MG63 (cell line): ENCODE data around the gene CTBP1. TPM values are rescaled to one million over a fixed set of nuclear protein-coding genes. Genes with fewer than 3 reads are reported as not detected.

Experiments used
- DNase-seq: peaks from one replicate; pipeline ENCODE4 v3.0.0-alpha.2; 2020
- H3K27me3 ChIP-seq: fragments of 250-450 bp; sonication (Bioruptor Pico); 2 replicates; pipeline ENCODE4 v1.5.1; 2020; ENCODE audit warnings: mild to moderate bottlenecking, moderate library complexity
- H3K36me3 ChIP-seq: fragments of 250-450 bp; sonication (Bioruptor Pico); 2 replicates; pipeline ENCODE4 v1.5.1; 2020; ENCODE audit warnings: mild to moderate bottlenecking, moderate library complexity
- H3K4me3 ChIP-seq: fragments of 250-450 bp; sonication (Bioruptor Pico); 2 replicates; pipeline ENCODE4 v1.5.1; 2020; ENCODE audit warnings: mild to moderate bottlenecking, moderate library complexity
- H3K9me3 ChIP-seq: fragments of 250-450 bp; sonication (Bioruptor Pico); 2 replicates; pipeline ENCODE4 v1.5.1; 2020; ENCODE audit warnings: mild to moderate bottlenecking, moderate library complexity
- total RNA-seq: library from RNA; depleted of rRNA; stranded (reverse); fragments of >200 nt; shearing (Covaris generic); gene quantifications from 2 replicates; pipeline ENCODE4 v1.2.3, GENCODE V29; 2014; ENCODE audit warnings: low replicate concordance

The CTBP1 gene
- total RNA-seq, 1 experiment from 2014 or later: 178 TPM

GRCh38 chr4:1193206-1194009 lies 55.5 kb downstream of the CTBP1 start:
- DNase-seq: no peak
- peak overlapping the region; percentile 61 for H3K4me3 ChIP-seq
- H3K36me3 ChIP-seq: peaks cover 18% of the 10 kb centered on the region
- H3K27me3 ChIP-seq: no peaks in the 10 kb centered on the region
- H3K9me3 ChIP-seq: no peaks in the 10 kb centered on the region

- Histone ChIP-seq H3K36me3 (peaks cover 21% of the 10 kb centered on the region), H3K9me3 (no peaks in the 10 kb centered on the region), H3K4me3 (peak overlapping the region; percentile 16), H3K27me3 (no peaks in the 10 kb centered on the region)
- peak; percentile 66 for DNase-seq
Observed at GRCh38 chr4:1192493-1193205, 56.3 kb downstream of the CTBP1 start.

- no peaks in the 10 kb centered on the region for H3K9me3 ChIP-seq
- H3K36me3 ChIP-seq: peaks cover 24% of the 10 kb centered on the region
- peak overlapping the region; percentile 16 for H3K4me3 ChIP-seq
- peak; percentile 90 for DNase-seq
- H3K27me3 ChIP-seq: no peaks in the 10 kb centered on the region
Observed at GRCh38 chr4:1192091-1192492, 56.8 kb downstream of the CTBP1 start.

GRCh38 chr4:1191621-1192020 lies 57.3 kb downstream of the CTBP1 start:
- no peak for DNase-seq
- Histone ChIP-seq H3K36me3 (peaks cover 24% of the 10 kb centered on the region), H3K4me3 (no peak overlapping the region)

DNA sequence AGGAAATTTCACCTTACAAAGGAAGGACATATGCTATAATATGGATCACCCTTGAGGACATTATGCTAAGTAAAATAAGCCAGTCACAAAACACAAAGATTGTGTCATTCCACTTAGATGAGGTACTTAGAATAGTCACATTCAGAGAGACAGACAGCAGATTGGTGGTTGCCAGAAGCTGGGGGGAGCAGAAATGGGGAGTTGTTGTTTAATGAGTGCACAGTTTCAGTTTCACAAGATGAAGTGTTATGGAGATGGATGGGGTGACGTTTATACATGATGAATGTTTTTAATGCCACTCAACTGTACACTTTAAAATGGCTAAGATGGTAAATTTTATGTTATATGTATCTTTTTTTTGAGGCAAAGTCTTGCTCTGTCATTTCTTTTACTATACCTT lies 61.7 kb downstream of the CTBP1 start:
- no peak overlapping the region for H3K4me3 ChIP-seq
- H3K27me3 ChIP-seq: no peaks in the 10 kb centered on the region
- no peak for DNase-seq
- H3K36me3 ChIP-seq: peaks cover 41% of the 10 kb centered on the region
- peaks cover 2% of the 10 kb centered on the region for H3K9me3 ChIP-seq

More at GRCh38 chr4:1191621-1192020, 57.3 kb downstream of the CTBP1 start:
- H3K9me3 ChIP-seq: no peaks in the 10 kb centered on the region
- no peaks in the 10 kb centered on the region for H3K27me3 ChIP-seq

- Histone ChIP-seq H3K4me3 (no peak overlapping the region), H3K36me3 (peaks cover 55% of the 10 kb centered on the region), H3K27me3 (no peaks in the 10 kb centered on the region), H3K9me3 (peaks cover 21% of the 10 kb centered on the region)
- DNase-seq: no peak
Observed at GRCh38 chr4:1183985-1184773, 64.8 kb downstream of the CTBP1 start.

- Histone ChIP-seq H3K36me3 (peaks cover 43% of the 10 kb centered on the region), H3K9me3 (peaks cover 21% of the 10 kb centered on the region), H3K27me3 (no peaks in the 10 kb centered on the region), H3K4me3 (no peak overlapping the region)
- DNase-seq: no peak
Observed at GRCh38 chr4:1182313-1182712, 66.6 kb downstream of the CTBP1 start.

- Histone ChIP-seq H3K36me3 (peaks cover 43% of the 10 kb centered on the region), H3K9me3 (peaks cover 21% of the 10 kb centered on the region), H3K4me3 (no peak overlapping the region), H3K27me3 (no peaks in the 10 kb centered on the region)
- DNase-seq: no peak
Observed at GRCh38 chr4:1180663-1181062, 68.3 kb downstream of the CTBP1 start.

DNA sequence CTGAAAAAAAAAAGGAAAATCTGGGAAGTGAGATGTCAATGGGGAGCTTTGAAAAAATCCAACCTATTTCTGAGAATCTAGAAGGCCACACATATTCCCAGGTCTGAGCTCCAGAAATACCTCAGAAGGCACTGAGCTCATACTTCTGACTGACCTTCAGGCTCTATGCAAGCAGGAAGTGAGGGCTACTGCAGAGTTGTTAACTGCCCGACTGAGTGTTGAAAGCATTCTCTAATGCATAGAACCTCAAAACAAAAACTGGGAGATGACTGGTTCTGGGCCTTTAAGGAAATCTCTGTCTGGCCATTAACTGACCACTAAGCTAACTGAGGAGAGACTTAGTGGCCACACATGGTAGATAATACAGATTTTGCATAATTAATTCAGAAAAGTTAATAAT lies 69.0 kb downstream of the CTBP1 start:
- H3K27me3 ChIP-seq: no peaks in the 10 kb centered on the region
- peaks cover 21% of the 10 kb centered on the region for H3K9me3 ChIP-seq
- DNase-seq: no peak
- peaks cover 41% of the 10 kb centered on the region for H3K36me3 ChIP-seq
- H3K4me3 ChIP-seq: no peak overlapping the region

DNA sequence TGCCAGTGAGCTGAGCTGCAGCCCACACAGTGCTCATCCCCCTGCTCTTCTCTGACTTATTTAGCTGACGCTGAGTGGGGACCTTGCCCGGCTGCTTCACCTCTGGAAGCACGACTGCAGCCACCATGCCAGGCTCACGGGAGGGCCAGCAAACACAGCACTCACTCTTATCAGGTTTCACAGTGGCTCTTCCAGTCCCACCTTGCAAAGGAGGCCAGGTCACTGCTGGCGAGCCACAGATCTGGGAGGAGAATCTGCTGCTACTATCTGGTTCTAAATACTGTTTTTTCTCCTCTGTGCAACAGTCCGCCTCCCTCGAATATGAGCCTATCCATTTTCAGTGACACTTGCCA lies 69.9 kb downstream of the CTBP1 start:
- DNase-seq: no peak
- Histone ChIP-seq H3K9me3 (peaks cover 21% of the 10 kb centered on the region), H3K36me3 (peaks cover 40% of the 10 kb centered on the region), H3K4me3 (no peak overlapping the region), H3K27me3 (no peaks in the 10 kb centered on the region)

GRCh38 chr4:1178300-1179088 lies 70.4 kb downstream of the CTBP1 start:
- DNase-seq: no peak
- Histone ChIP-seq H3K9me3 (peaks cover 21% of the 10 kb centered on the region), H3K36me3 (peaks cover 34% of the 10 kb centered on the region), H3K27me3 (no peaks in the 10 kb centered on the region), H3K4me3 (no peak overlapping the region)

DNA sequence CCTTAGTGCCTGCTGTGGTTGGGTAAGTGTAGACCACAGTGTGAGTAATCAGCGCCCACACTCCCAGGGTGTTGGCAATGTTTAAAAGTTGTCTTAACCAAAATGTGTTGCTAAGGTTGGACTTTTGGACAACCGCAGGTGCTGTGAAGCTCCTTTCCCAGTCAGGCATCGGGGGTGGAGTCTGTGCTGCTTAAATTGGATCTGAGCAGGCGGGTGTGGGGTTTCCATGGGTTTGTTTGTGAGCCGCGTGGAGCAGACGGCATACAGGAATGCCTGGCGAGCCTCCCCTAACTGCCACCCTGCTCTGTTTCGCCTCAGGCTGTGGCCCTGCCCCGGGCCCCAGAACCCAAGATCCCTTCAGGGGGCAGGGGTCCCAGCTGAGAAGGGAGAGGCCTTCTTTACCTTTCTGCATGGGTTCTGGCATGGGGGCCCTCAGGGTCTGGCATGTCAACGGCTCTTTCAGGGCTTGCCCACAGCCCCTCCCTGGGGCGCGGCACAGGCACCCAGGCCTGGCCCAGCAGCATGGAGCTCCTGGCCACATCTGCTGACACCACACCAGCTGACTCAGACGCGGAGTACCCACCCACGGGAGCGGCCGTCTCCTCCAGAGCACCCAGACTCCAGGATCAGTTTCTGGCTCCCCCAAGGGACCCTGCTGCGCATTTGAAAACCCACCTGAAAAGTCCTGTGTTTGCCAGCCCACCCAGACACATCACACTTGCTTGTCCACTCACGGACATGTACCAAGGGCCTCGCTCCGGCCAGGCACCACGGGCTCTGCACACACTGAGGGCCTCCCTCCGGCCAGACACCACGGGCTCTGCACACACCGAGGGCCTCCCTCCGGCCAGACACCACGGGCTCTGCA lies 71.4 kb downstream of the CTBP1 start:
- DNase-seq: peak; percentile 78
- Histone ChIP-seq H3K4me3 (no peak overlapping the region), H3K27me3 (no peaks in the 10 kb centered on the region), H3K9me3 (peaks cover 19% of the 10 kb centered on the region), H3K36me3 (peaks cover 28% of the 10 kb centered on the region)

GRCh38 chr4:1176398-1177273 lies 72.3 kb downstream of the CTBP1 start:
- Histone ChIP-seq H3K36me3 (peaks cover 20% of the 10 kb centered on the region), H3K9me3 (peaks cover 16% of the 10 kb centered on the region; the same call in 1 of the 2 replicates), H3K4me3 (no peak overlapping the region), H3K27me3 (no peaks in the 10 kb centered on the region)
- DNase-seq: no peak

- Histone ChIP-seq H3K27me3 (no peaks in the 10 kb centered on the region), H3K9me3 (peaks cover 9% of the 10 kb centered on the region; the same call in 1 of the 2 replicates), H3K4me3 (no peak overlapping the region), H3K36me3 (peaks cover 11% of the 10 kb centered on the region)
- DNase-seq: no peak
Observed at GRCh38 chr4:1175635-1176229, 73.2 kb downstream of the CTBP1 start.
